Prostate gland (tissue), 2 donors: ENCODE measurements around the gene BIK. TPM values are rescaled to one million over a fixed set of nuclear protein-coding genes. Genes with fewer than 3 reads are reported as not detected.

Source experiments
- DNase-seq: peaks from one replicate; pipeline ENCODE4 v3.0.0-alpha.2; 2019; ENCODE audit warnings: low spot score
- H3K27ac ChIP-seq, 2 donors: fragments of 200-600 bp; sonication (generic); 2 replicates each; pipeline ENCODE4 v1.5.1; 2017 to 2019
- H3K27me3 ChIP-seq: fragments of 200-600 bp; sonication (generic); replicated peaks from 2 replicates; pipeline ENCODE4 v1.5.1; 2019; ENCODE audit not compliant: insufficient read depth
- H3K36me3 ChIP-seq, 2 donors: fragments of 200-600 bp; sonication (generic); 1 replicate in 1 of 2; 2 replicates in 1 of 2; pipeline versions ENCODE4 v1.5.1 to v1.8.1; 2017 to 2019
- H3K4me1 ChIP-seq: fragments of 200-600 bp; sonication (generic); replicated peaks from 2 replicates; pipeline ENCODE4 v1.5.1; 2019
- H3K4me3 ChIP-seq, 2 donors: fragments of 200-600 bp; sonication (generic); 2 replicates each; pipeline ENCODE4 v1.5.1; 2017 to 2019
- H3K9me3 ChIP-seq: fragments of 200-600 bp; sonication (generic); 2 replicates; pipeline ENCODE4 v1.5.1; 2017
- CTCF ChIP-seq, 4 experiments: fragments of 200-600 bp in 2 of 4; fragments of 450-650 bp in 2 of 4; sonication (generic) in 2 of 4; IDR thresholded peaks; 1 replicate in 3 of 4; 2 replicates in 1 of 4; pipeline ENCODE4 v1.5.1; 2016 to 2019; ENCODE audit warnings: antibody characterized with exemption in 4 of 4, mild to moderate bottlenecking in 2 of 4, moderate library complexity in 2 of 4
- POLR2A ChIP-seq: fragments of 450-650 bp; IDR thresholded peaks from one replicate; pipeline ENCODE4 v1.6.1; 2016; ENCODE audit warnings: antibody characterized with exemption, mild to moderate bottlenecking
- POLR2AphosphoS5 ChIP-seq: sonication (generic); formaldehyde crosslinking; IDR thresholded peaks from one replicate; pipeline ENCODE4 v1.6.1; 2017; ENCODE audit warnings: antibody characterized with exemption
- WGBS: methylation state at CpG from one replicate; pipeline ENCODE4 v1.1.5; 2018; 5-methylcytosine and 5-hydroxymethylcytosine counted together
- intact Hi-C: fragments of 100-400 bp; cut with DNase I; formaldehyde crosslinking; loops from one replicate; pipeline ENCODE4 v1.14.2; 2022
- total RNA-seq, 2 donors: library from RNA; depleted of rRNA; stranded (reverse); fragments of >200 nt; gene quantifications; one replicate each; pipeline ENCODE4 v1.1.0, GENCODE V29; 2016

The BIK gene
- total RNA-seq, 2 donors from 2014 or later = 22.1 to 68.4 TPM

DNA sequence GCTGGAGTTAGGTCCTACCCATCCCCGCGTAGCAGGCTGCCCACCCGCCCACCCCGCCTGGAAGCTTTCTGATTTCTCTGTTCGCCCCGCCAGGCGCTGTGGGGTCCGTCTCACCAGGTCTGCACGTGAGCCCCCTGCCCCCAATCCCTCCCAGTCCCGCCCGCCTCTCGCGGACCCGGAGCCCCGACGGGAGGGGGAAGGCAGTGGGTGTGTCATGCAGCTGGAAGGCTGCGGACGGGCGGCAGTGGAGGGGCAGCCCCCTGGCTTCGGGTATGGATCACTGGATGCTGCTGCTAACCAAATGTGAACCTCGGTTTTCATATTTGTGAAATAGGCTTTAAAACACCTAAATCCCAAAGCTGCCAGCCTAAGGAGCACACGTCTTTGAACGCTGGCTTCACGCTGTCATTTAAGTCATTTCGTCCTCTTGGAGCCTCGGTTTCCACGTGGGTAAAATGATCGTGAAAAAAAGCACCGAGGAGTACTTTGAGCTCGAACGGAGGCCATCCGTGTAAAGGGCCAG, 568 bp upstream of the BIK start:
- Histone ChIP-seq H3K27ac (peak overlapping the region; percentile 78 to 89), H3K4me1 (peaks cover 8% of the 10 kb centered on the region)

GRCh38 chr22:43110927-43111623, 525 bp downstream of the BIK start:
- DNase-seq = peak; percentile 57
- no peak for TF ChIP-seq POLR2A
- no peak for TF ChIP-seq CTCF (IDR thresholded peaks at IDR 0.05)
- intact Hi-C loops = no loop called here
- 3% methylated on average over 63 of the region's 86 CpGs for WGBS
- H3K9me3 ChIP-seq = no peaks in the 10 kb centered on the region
- H3K36me3 ChIP-seq = no peaks in the 10 kb centered on the region
- H3K4me3 ChIP-seq = peak overlapping the region; percentile 59 to 83
- H3K27ac ChIP-seq = peak overlapping the region; percentile 78 to 89
- peaks cover 13% of the 10 kb centered on the region for H3K4me1 ChIP-seq
- H3K27me3 ChIP-seq = no peaks in the 10 kb centered on the region

More for the DNA sequence above, 568 bp upstream of the BIK start:
- TF ChIP-seq CTCF (IDR thresholded peaks at IDR 0.05) (no peak), POLR2A (no peak), POLR2AphosphoS5 (no peak)
- 7% methylated on average over 32 of the region's 32 CpGs for WGBS
- Histone ChIP-seq H3K4me3 (peak overlapping the region; percentile 59 to 83), H3K36me3 (no peaks in the 10 kb centered on the region), H3K9me3 (no peaks in the 10 kb centered on the region), H3K27me3 (no peaks in the 10 kb centered on the region)
- no peak for DNase-seq
- intact Hi-C loops = no loop called here

- H3K4me1 ChIP-seq = peaks cover 16% of the 10 kb centered on the region
- H3K27me3 ChIP-seq = no peaks in the 10 kb centered on the region
- TF ChIP-seq POLR2A = no peak
- TF ChIP-seq POLR2AphosphoS5 = peak; percentile 75
- no peaks in the 10 kb centered on the region for H3K9me3 ChIP-seq
- peak overlapping the region; percentile 78 to 89 for H3K27ac ChIP-seq
- H3K4me3 ChIP-seq = peak overlapping the region in 1 of 2 donors; percentile 8
- no peaks in the 10 kb centered on the region for H3K36me3 ChIP-seq
- DNase-seq = peak; percentile 84
- intact Hi-C loops = no loop called here
- 48% methylated on average over 13 of the region's 13 CpGs for WGBS
Measured at GRCh38 chr22:43113526-43114251, 3.1 kb downstream of the BIK start.

DNA sequence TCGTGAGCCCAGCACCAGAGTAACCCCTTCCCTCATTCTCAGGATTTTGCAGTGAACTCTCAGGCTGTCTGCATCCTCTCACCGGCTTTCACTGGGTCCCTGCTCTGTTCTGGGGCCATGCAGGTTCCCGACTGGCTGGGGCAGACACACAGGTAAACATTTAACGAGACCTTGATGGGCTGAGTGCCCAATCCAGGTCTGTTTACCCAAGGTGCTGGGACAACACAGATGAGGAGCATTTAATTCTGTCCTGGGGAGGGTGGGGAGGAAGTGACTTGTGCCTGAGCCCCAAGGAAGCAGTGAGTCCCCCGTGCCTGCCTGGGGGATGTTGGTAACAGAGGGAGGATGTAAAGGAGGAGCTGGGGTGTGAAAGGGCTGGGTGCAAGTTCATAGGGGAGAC, 4.4 kb downstream of the BIK start:
- Histone ChIP-seq H3K9me3 (no peaks in the 10 kb centered on the region), H3K27ac (peak overlapping the region; percentile 78 to 89), H3K27me3 (no peaks in the 10 kb centered on the region), H3K4me3 (peak overlapping the region in 1 of 2 donors; percentile 19), H3K4me1 (peaks cover 17% of the 10 kb centered on the region), H3K36me3 (no peaks in the 10 kb centered on the region)
- intact Hi-C loops = no loop called here
- DNase-seq = peak; percentile 95
- 19% methylated on average over 5 of the region's 5 CpGs for WGBS
- TF ChIP-seq CTCF (IDR thresholded peaks at IDR 0.05) (no peak), POLR2AphosphoS5 (peak; percentile 84), POLR2A (peak; percentile 9)

DNA sequence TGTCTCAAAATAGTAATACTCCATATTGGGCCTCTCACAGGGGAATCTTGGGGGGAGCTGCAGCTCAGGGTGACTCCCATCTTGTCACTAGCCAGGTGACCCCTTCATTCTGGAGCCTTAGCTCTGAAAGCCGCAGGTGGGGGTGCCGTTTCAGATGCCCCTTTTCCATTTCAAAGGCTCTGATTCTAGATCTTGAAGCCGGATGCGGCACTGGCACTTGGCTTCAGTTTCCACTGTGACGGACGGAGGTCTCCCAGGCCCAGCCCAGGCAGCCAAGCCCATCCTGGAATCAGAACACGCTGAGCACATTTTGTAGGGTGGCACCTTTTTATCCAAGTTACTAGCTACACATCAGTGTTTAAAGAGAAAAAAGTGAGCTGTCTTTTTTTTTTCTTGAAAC, 6.4 kb downstream of the BIK start:
- H3K4me1 ChIP-seq = peaks cover 17% of the 10 kb centered on the region
- H3K4me3 ChIP-seq = no peak overlapping the region
- no peaks in the 10 kb centered on the region for H3K9me3 ChIP-seq
- H3K27me3 ChIP-seq = no peaks in the 10 kb centered on the region
- H3K27ac ChIP-seq = peak overlapping the region in 1 of 2 donors; percentile 89
- WGBS = 87% methylated on average over 7 of the region's 7 CpGs
- TF ChIP-seq POLR2AphosphoS5 = no peak
- no peak for TF ChIP-seq CTCF (IDR thresholded peaks at IDR 0.05)
- no peak for TF ChIP-seq POLR2A
- H3K36me3 ChIP-seq = no peaks in the 10 kb centered on the region
- intact Hi-C loops = no loop called here
- no peak for DNase-seq
